GM18517 (cell line): Measurements from ENCODE around the gene NFAT5.
"Not testable (repeated sequence)": the region's sequence is repeated elsewhere in the genome, so short reads cannot be mapped to it uniquely, and the experiment has no call there.

Source experiments
- ATAC-seq: cut with Tn5 transposase; IDR thresholded peaks from one replicate; pipeline ENCODE4 v1.9.1; 2021; ENCODE audit warnings: mild to moderate bottlenecking, moderate library complexity; ENCODE audit not compliant: unreplicated experiment

NFAT5 gene

DNA sequence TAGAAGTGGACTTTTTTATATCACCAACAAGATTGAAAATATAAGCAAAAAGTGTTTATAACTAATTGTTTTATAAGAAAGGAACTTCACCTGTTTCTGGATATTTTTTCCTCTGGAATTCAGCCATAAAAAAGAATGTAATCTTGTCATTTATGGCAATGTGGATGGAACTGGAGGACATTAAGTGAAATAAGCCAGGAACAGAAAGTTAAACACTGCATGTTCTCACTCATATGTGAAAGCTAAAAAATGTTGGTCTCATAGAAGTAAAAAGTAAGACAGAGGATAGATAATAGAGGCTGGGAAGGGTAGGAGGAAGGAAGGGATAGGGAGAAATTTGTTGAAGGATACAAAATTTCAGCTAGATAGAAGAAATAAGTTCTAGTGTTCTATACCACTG is 67.6 kb downstream of the NFAT5 start:
- no peak for ATAC-seq

DNA sequence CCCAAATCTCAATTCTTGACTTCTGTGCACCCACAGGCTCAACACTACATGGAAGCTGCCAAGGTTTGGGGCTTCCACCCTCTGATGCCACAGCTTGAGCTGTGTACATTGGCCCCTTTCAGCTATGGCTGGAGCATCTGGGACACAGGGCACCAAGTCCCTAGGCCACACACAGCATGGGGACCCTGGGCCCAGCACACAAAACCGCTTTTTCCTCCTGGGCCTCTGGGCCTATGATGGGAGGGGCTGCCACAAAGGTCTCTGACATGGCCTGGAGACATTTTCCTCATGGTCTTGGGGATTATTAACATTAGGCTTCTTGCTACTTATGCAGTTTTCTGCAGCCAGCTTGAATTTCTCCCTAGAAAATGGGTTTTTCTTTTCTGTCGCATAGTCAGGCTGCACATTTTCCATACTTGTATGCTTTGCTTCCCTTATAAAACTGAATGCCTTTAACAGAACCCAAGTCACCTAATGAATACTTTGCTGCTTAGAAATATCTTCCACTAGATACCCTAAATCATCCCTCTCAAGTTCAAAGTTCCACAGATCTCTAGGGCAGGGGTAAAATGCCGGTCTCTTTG is 70.9 kb downstream of the NFAT5 start:
- not testable (repeated sequence) for ATAC-seq

DNA sequence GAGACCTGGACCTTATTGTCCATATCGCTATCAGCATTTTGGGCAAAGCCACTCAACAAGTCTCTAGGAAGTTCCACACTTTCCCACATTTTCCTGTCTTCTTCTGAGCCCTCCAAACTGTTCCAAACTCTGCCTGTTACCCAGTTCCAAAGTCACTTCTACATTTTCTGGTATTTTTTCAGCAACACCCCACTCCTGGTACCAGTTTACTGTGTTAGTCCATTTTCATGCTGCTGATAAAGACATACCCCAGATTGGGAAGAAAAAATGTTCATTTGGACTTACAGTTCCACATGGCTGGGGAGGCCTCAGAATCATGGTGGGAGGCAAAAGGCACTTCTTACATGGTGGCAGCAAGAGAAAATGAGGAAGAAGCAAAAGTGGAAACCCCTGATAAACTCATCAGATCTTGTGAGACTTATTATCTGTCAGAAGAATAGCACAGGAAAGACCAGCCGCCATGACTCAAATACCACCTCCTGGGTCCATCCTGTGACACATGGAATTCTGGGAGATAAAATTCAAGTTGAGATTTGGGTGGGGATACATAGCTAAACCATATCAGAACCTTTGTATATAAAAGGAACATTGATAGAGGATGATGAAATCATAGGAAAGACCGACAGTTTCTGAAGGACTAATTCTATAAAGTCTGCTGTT is 71.6 kb downstream of the NFAT5 start:
- ATAC-seq, result not testable (repeated sequence)

DNA sequence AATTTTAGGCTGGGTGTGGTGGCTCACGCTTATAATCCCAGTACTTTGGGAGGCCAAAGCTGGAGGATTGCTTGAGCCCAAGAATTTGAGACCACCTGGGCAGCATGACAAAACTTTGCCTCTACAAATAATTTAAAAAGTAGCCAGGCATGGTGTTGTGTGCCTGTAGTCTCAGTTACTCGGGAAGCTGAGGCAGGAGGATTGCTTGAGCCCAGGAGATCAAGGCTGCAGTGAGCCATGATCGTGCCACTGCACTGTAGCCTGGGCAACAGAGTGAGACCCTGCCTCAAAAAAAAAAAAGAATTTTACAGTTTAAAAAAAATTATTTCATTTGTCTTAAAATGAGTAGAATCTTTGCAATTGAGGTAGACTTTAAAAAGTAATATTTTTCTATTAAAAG is 78.2 kb downstream of the NFAT5 start:
- not testable (repeated sequence) for ATAC-seq

DNA sequence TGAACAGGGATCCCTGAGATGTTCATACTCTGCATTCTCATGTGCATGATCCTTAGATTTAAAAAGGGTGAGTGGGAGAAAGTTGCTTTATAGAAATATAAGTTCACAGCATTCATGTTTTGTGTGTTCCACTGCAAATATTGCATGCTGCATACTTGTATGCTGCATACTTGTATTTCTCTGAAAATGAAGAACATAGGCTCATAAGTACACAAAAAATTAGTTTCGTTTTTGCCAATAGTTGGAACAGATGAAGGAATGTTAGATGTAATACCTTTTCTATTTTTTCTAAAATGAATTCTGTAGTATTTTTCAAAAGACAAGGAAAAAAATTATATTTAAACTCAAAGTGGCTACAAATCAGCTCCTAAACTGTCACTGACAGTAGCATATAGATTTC is 79.0 kb downstream of the NFAT5 start:
- no peak for ATAC-seq

DNA sequence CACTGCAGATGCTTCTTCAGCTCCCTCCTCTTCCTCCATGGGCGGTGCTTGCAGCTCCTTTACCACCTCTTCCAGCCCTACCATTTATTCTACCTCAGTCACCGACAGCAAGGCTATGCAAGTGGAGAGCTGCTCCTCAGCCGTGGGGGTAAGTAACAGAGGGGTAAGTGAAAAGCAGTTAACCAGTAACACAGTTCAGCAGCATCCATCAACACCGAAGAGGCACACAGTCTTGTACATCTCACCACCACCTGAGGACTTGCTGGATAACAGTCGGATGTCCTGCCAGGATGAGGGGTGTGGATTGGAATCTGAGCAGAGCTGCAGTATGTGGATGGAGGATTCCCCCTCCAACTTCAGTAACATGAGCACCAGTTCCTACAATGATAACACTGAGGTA is 81.3 kb downstream of the NFAT5 start:
- no peak for ATAC-seq

DNA sequence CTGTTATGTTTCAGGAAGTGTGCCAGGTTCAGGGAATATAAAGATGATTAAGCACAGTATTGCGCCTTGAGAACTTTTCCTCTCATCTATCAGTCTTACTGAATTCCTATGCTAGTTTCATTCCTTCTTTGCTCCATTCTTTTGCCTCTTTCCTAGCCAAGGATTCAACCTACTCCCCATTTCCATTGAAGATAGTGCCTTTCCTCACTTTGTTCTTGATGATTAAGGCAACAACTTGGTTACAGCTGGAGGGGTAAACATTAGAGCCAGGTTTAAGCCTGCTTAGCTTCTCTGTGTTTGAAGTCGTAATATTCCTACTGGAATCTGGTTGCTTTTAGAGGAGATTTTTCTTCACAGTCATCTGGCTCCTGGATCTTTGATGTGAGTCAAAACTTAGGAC is 85.5 kb downstream of the NFAT5 start:
- no peak for ATAC-seq

DNA sequence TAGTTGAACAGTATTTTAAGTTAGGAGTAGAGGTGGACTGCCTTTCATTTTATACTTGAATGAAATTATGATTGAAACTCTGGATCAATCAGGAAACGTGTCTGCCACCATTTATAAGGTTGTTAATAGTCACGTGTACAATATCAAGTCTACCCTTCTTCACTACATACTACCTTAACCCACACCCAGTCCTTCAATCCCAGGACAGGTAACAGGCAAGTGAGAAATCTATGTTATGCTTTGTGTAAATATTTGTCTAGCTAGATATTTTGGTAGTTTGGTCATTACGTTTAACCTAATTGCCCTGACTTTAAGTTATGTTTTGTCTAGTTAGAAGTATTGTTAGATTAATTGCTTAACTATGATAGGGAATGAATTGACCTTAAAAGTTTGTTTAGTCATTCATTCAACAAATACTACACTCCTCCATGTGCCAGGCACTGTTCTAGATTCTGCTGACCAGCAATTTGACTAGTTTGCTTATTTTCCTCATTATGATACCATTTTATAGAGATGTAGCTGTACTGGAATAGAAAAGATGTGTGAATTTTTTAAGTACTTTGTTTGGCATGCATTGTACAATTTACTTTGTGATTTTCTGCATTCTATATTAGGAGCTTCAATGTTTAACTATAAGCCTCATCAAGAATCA is 88.6 kb downstream of the NFAT5 start:
- ATAC-seq, result no peak

DNA sequence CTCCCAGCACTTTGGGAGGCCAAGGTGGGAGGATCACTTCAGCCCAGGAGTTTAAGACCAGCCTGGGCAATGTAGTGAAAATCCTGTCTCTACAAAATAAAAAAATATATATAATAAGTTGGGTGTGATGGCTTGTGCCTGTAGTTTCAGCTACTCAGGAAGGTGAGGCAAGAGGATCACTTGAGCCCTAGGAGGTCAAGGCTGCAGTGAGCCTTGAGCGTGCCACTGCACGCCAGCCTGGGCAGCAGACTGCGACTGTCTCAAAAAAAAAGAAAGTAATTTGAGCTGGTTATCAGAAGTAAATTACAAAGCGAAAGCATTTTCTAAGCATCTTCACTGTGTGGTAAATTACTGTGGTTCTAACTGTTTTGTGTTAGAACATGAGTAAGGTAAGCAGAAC is 94.4 kb downstream of the NFAT5 start:
- ATAC-seq, result no peak

DNA sequence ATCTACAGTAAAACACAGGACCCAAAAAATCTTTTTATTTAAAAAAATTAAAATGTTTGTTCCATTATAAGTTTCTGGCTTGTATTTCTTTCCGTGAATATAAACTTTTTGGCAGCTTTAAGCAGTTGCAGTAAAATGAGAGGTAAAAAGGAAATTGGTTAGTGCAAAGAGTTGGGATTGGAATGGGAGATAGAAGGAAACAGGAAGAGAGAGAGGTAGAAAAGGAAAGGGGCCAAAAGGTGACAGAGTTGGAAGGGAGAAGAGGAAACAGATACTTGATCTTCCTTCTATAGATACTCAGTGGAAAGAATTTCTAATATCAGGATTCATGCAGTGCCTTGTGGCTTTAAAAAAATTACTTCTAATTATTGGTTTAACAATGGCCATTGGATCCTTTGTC is 97.1 kb downstream of the NFAT5 start:
- no peak for ATAC-seq

DNA sequence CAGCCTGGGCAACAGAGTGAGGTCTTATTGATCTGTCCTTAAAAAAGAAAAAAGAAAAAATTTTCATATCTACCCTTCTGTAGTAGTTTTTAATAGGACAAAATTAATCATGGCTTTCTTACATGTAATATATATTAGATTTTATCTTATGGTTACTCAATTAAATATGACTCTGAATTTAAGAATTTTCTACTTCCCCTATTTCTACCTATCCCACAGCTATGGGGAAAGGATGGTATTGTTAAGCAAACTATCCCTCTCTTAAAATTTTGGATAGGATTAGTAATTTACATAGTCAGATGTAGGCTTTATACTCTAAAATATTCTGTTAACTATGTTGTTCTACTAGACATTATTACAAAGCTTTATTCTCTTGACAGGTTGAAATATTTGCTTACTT is 98.1 kb downstream of the NFAT5 start:
- no peak for ATAC-seq

DNA sequence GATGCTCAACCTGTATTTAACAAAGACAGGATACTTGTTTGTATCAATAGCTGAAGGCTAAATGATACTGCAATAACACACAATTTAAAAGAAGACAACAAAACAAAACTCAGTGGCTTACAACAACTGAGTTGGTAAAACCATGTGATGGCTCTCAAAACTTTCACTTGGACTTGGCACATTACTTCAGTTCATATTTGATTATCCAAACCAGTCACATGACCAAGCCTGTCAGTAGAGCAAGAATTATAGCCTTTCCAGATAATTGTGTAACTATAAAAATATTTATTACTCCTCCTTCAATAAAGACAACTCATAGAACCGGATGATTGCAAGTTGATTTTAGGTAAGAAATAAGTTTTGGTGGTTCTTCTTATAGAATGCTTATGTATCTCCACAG is 103.8 kb downstream of the NFAT5 start:
- ATAC-seq, result no peak

DNA sequence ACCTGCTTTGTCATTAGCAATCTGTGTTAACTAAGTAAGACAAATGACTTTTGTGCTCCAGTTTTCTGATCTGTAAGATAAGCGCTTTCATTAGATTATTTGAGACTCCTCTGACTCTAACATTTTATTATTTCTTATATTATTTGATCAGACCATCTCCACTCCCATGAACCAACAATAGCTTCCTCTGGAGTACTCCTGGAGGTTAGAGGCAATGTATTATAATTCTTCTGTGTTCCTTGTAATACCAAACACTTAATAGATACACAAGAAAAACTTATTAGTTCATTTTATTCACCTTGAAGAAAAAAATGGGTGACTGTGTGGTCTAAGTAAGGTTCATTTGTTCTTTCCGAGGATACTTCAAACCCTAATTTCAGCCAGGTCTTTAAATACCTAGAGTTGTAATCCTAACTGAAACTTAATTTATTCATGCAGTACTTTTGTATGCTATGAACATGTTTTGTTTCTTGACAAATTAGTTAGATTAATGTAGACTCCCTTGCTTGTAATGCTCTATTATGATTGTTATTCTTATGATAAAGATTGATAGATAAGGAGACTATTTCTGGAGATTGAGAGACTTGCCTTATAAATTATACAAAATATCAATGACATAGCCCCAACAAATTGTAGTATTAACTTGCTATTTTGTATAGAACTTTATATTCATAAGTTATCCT is 106.7 kb downstream of the NFAT5 start:
- no peak for ATAC-seq

DNA sequence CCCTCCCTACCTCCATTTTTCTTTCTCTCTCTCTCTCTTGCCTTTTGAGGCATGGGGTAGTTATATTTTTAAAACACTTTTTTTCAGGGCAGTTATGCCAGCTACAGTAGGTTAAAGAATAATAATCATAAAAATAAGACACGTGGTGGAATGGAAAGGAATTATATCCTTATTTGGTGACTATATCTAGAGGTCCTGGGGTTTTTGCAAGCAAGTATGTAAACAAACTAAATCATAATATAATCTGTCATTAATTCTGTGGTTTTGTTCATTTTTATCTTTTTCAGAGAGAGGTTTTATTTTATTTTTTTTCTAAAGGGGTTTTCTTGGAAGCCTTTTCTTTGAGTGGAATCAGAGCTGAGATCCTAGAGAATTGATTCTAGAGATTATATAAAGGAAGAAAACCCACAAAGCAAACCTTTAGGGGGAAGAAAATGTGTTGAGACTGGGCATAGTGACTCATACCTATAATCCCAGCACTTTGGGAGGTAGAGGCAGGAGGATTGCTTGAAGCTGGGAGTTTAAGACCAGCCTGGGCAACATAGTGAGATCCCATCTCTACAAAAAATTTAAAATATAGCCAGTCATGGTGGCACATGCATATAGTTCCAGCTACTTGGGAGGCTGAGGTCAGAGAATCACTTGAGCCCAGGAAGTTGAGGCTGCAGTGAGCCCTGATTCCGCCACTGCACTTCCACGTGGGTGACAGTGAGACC is 107.4 kb downstream of the NFAT5 start:
- ATAC-seq, result no peak

DNA sequence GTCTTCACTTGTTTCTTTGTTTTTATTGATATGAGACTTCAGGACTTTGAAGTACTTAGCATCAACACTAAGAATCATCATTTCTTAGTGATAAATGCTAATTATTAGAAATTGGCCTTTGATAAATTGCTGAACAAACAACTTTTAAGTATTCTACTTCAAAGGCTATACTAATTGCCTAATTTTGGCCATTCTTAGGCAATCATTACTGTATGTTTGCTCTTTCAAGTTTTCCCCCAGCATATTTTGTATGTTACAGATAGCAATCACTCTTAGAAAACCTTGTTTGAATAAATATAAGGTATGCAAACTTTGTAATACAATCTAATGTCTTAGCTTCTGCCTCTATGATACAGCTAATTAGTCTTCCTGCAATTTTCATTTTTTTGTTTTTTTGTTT is 114.6 kb downstream of the NFAT5 start:
- ATAC-seq, result no peak

DNA sequence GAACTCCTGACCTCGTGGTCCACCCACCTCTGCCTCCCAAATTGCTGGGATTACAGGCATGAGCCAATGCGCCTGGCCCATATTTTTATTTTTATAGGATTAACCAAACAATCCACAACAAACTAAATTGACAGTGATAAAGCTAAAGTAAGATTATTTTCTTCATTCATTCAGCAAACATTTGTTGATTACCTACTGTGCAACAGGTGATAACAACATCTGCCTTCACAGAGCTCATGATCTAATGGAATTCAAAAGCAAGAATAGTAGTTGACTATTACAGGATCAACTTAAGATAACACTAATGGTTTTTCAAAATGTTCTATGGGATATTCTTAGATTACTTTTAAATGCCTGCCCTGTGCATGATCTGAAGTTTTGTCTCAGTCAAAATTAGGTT is 122.8 kb downstream of the NFAT5 start:
- no peak for ATAC-seq

DNA sequence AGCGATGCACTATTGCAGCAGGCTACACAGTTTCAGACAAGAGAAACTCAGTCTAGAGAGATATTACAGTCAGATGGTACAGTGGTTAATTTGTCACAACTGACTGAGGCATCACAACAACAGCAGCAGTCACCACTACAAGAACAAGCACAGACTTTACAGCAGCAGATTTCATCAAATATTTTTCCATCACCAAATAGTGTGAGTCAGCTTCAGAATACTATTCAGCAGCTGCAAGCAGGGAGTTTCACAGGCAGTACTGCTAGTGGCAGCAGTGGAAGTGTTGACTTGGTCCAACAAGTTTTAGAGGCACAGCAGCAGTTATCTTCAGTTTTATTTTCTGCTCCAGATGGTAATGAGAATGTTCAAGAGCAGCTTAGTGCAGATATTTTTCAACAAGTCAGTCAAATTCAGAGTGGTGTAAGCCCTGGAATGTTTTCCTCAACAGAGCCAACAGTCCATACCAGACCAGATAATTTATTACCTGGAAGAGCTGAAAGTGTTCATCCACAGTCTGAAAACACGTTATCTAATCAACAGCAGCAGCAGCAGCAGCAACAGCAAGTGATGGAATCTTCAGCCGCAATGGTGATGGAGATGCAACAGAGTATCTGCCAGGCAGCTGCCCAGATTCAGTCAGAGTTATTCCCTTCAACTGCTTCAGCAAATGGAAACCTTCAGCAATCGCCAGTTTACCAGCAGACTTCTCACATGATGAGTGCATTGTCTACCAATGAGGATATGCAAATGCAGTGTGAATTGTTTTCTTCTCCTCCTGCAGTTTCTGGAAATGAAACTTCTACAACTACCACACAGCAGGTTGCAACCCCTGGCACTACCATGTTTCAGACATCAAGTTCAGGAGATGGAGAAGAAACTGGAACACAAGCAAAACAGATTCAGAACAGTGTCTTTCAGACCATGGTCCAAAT is 126.5 kb downstream of the NFAT5 start:
- no peak for ATAC-seq

DNA sequence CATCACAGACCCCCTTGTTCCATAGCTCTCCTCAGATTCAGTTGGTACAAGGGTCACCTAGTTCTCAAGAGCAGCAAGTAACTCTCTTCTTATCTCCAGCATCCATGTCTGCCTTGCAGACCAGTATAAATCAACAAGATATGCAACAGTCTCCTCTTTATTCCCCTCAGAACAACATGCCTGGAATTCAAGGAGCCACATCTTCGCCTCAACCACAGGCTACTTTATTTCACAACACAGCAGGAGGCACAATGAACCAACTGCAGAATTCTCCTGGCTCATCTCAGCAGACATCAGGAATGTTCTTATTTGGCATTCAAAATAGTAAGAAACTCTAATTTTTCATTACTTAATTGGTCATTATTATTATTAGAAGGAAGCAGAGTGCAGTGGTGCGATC is 128.2 kb downstream of the NFAT5 start:
- no peak for ATAC-seq

DNA sequence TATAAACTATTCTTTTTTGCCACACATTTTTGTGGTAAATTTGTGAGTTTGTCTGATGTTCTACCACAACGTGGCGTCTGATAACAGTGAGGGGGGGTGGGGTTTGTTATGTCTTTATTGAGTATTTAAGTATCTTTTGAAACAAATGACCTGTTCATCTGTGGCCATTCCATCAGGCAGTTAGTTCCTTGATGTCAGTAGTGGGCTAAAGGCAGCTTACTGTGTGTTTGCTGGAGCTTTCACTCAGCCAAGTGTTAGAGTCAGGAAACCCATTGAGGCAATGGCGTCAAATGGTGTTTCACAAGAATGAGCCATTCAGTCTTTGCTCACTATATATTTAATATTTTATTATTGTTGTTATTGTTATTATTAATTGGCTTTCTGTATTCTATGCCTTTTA is 132.6 kb downstream of the NFAT5 start:
- ATAC-seq, result no peak

DNA sequence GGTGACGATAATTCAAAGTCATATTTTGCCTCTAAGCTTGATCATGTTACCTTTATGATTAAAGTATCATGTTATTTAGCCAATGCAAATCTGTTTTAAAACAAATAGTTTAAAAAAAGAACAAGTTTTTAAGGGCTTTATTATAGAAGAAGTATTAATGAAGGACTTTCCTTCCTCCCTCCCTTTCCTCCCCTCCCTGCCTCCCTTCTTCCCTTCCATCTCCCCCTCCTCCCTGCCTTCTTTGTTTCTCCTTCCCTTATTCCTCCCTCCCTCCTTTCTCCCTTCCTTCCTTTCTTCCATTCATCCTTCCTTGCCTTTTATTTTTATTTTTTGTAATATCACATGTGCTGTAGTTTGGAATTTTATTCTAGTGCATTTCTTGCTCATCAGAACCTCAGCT is 134.1 kb downstream of the NFAT5 start:
- no peak for ATAC-seq
